ENCODE measurements around the gene PPP1CC.

PPP1CC gene

DNA sequence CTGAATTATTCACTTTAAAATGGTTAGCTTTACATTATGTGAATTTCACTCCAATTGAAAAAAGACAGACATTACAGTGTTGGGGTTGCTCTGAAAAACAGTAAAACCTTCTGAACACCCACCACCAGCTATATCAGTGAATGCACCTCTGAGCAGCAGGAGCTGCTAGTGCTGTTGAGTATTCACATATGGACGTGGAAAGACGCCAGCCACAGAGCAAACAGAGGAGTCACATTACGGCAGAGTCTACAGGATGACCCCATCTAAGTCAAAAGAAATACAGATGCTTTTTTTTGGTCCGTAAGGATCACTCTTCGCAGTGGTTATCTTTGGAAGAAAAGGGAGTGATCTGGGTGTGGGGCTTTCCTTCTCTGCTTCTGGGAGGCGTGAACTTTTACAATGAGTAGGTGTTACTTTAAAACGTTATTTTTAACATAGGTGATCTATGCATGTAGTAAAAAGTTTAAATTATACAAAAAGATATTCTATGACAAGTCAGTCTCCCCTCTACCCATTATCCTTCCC, 58.3 kb downstream of the PPP1CC start:
- no peak for DNase-seq

DNA sequence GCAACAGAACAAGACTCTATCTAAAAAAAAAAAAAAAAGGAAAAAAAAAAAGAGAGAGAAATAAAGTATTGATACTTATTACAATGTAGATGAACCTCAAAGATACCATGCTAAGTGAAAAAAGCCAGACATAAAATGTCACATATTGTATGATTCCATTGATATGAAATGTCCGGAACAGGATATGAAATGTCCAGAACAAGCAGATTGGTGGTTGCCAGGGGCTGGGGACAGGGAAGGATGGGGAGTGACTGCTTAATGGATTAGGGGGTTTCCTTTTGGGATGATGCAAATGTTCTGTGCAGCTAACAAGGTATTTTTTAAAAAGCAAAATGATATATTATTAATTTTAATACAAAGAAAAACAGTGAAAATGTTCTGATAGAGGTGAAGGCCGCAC, 58.8 kb downstream of the PPP1CC start:
- no peak for DNase-seq

DNA sequence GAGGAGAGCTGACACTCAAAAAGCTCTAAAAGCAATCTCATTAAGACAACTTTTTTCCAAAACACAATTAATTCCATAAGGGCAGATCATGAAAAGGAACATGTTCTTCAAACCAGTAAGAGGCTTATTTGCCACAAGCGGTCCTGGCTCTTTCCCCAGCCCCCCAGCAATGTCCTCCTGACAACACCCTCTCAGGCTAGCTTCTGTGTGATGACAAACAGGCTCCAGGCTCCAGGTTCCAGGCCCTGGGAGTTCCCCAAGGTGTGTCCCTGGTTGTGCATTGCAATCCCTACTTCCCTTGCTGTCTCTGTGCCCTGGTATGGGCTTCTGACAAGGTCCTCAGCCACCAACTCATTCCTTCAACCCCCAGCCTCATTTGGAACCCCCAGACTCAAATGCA, 62.7 kb downstream of the PPP1CC start:
- DNase-seq, result no peak

DNA sequence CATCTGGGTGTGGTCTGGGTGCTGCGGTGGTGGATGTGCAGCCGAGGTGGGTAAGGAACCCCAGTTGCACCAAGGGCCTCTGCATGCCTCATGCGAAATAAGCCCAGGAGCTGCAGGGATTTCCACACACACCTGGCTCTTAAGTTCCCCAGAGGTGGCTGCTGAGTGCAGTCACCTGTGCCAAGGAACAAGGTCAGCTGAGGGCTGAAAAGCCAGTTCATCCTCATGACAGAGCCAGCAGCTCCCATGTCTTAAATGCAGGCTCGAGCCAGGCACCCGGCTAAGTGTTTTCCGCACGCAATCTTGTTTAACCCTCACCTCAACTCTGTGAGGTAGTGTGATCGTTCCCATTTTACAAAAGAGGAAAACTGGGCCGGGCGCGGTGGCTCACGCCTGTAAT, 63.5 kb downstream of the PPP1CC start:
- DNase-seq, result no peak

- DNase-seq, result no peak
These were observed 64.7 kb downstream of the PPP1CC start for GRCh38 chr12:110677982-110678381.

- no peak for DNase-seq
These were observed 65.3 kb downstream of the PPP1CC start for GRCh38 chr12:110677206-110677911.

GRCh38 chr12:110676171-110676570, 66.5 kb downstream of the PPP1CC start:
- DNase-seq, result no peak

DNA sequence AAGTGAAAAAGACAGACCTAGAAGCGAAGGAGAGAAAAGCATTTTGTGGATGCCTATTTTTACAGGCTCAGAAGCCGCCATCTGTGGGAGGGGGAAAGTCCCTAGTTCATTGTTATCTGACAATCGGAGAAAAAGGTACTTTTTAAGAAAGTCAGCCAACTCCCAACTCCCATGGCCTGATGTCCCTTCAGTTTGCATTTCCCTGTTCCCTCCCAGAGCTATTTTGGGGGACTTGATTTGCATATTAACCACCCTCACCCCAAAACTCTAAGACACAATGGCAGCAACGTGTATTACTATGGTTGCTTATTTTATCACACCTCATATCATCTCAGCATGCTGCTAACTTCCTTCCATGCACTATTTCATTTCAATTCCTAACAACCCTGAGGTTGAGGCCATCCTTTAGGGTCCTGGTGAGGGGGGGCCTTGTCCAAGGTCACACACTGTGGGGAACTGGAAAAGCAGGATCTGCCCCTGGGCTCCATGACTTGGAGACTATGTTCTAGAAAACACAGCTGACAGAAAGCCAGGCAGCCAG, 72.5 kb downstream of the PPP1CC start:
- DNase-seq, result no peak

All from SW 1271 (cell line).